Measurements from ENCODE around the gene CNOT6. TPM values are rescaled to one million over a fixed set of nuclear protein-coding genes. Genes with fewer than 3 reads are reported as not detected.

Gene CNOT6
- total RNA-seq, result 35.8 TPM

DNA sequence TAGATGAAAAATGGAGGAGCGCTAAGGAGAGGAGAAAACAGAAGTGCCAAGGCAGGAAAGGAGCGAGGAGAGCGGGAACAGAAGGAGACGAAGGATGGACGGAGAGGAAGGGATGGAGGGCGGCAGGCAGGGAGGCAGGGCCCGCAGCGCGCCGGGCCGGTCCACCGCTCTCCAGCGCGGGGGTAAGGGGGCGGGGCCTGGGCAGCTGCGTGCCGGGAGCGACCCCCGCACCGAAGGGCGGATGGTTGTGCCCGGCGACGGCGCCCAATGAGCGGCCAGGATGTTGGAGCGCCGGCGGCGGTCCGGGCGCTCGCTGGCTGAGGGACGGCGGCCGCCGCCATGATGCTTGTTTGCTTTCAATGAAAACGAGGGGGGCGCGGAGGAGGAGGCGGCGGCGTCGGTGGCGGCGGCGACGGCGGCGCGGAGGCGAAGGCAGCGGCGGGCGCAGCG lies at the start of gene CNOT6:
CNOT6 (plus strand) TSS at position 320 of the 450 bp plus-strand sequence. CDS start 34,898 bp downstream, outside the sequence.

DNA sequence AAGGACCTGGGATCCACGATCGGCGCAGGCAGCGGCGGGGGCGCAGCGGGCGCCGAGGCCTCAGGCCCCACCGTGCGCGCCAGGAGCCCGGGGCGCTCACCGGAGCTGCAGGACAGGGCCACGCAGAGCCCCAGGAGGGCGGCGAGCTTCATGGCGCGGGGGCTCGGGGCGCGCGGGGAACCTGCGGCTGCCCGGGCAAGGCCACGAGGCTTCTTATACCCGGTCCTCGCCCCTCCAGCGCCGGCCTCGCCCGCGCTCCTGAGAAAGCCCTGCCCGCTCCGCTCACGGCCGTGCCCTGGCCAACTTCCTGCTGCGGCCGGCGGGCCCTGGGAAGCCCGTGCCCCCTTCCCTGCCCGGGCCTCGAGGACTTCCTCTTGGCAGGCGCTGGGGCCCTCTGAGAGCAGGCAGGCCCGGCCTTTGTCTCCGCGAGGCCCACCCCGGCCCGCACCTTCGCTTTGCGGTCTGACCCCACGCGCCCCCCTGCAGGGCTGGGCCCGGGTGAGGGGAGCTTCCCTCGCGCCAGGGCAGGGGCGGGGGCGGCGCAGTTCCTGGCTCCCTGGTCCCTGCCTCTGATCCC lies 97.2 kb downstream of the CNOT6 start, which contains the start of gene SCGB3A1:
SCGB3A1 (minus strand) TSS at position 189 of the 577 bp plus-strand sequence; CDS start at position 152, 37 bp downstream.

Small RNAs within 50 kb of the gene (small RNA-seq; reads per million reads assigned to genes)
- gene RNU6-525P, result not detected

Other genes with a start within 250 kb of the CNOT6 start
- gene MAPK9, start 202.3 kb upstream of the CNOT6 start, total RNA-seq, result 107 TPM
- 12.9 TPM for gene GFPT2, start 141.0 kb upstream of the CNOT6 start, total RNA-seq
- not detected for gene SCGB3A1, start 97.1 kb downstream of the CNOT6 start, total RNA-seq
- gene FLT4, start 155.2 kb downstream of the CNOT6 start, total RNA-seq, result 2.5 TPM
- gene OR2Y1, start 245.7 kb downstream of the CNOT6 start, total RNA-seq, result not detected